ENCODE measurements around the gene PLPPR3.

- no peak for TF ChIP-seq CTCF (IDR thresholded peaks at IDR 0.05)
- no peak for TF ChIP-seq POLR2A (IDR thresholded peaks at IDR 0.05)
Measured at GRCh38 chr19:867301-867793, 45.6 kb upstream of the PLPPR3 start.

All from vagina (tissue), 2 donors.